GM18909 (cell line): ENCODE results near the gene HTATIP2.
"Not testable (repeated sequence)": the region's sequence is repeated elsewhere in the genome, so short reads cannot be mapped to it uniquely, and the experiment has no call there.

Experiments
- ATAC-seq: cut with Tn5 transposase; IDR thresholded peaks from one replicate; pipeline ENCODE4 v1.9.1; 2021; ENCODE audit warnings: mild to moderate bottlenecking; ENCODE audit not compliant: unreplicated experiment, poor library complexity

Gene HTATIP2

DNA sequence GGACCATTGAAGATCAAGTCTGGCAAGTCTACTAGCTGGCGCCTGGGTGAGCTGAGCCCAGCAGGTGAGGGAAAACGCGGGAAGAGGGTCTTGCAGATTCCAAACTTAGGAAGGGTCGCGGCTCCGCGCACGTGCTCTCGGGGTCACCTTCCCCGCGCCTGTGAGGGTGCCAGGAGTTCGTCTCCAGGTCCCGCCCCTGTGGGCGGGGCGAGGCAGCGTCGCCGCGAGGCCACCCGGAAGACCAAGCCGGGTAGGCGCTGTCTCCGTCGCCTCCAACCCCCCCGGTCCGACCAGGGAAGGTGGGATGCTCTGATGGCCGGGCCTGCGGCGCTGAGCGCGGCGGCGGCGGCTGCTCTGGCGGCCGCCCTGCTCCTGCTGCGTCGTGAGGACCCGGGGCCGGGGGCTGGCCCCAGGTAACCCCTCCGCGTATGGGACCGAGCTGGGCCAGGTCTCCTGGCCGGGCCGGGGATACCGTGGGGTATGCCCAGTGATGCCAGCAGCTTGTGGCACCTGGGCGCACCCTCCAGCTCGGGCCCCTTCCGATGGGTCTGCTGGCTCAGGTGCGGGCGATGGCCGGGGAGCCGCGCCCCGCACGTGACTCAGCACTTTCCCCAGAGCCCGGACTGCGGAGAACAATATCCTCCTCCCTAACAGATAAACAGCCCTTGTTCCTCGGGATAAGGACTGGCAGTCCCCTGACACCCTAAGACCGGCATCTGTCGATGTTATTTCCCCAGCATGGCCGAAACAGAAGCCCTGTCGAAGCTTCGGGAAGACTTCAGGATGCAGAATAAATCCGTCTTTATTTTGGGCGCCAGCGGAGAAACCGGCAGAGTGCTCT, at the start of gene HTATIP2:
HTATIP2 (plus strand) TSS at position 215 of the 841 bp plus-strand sequence; CDS start at position 739, 524 bp downstream.
- peak; percentile 93 for ATAC-seq

DNA sequence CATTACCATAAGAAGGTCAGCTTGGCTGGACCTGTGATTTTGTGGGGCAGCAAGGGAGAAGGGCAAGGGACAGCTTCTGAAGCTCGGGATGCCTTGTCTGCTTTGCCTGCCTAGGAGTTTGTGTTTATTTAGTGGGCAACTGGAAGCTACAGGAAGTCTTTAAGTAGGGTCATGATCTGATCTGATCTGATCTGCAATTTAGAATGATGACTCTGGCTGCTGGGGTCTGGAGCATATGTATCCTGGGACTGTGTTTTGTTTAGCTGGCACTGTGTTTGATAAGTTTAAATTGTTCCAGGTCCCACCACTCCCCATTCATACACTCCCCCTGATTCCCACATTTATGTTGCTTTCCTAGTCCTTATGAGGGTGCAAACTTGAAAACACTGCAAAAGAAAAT, 47.7 kb upstream of the HTATIP2 start:
- no peak for ATAC-seq

DNA sequence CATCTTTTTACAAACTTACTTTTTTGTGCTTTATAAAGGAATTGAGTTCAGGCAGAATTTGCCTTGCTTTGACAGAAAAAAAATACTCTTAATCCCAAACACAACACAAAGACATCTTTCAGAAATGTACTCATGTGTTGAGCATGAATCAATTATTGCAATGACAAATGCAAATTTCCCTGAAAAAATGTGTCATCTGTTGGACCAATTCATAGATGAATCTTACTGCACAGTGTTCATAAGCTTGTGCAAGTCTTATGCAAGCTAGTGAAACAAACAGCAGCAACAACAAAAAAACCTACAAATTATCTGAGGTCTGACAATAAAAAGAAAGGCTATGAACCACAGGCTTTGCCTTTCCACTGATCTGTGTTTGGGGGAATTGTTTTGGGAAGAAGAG, 42.3 kb upstream of the HTATIP2 start:
- ATAC-seq: no peak

DNA sequence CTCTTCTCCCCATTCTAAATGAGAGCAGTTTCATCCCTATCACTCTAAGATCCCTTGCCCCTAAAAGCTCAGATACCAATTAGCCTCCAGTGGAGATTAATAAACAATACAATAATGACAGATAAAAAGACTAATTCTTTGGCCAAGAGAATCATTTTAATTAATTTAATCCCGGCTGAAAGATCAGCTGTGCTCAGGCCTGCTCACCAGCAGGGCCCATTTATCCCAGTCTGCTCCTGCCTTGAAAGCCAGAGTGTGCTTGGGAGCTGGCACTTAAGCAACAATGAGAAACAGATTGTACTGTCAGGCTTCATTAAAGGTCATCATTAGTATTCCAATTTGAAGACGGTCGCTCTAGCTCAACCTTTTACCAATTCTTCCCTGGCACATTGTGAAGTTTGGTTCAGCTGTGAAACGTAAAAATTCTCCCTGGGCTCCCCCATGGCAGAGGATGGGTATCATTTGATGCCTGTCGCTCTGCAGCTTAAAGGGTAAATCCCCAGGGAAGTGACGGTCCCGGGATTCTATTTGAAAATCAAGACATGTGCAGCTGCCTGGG, 36.1 kb upstream of the HTATIP2 start:
- ATAC-seq: no peak

DNA sequence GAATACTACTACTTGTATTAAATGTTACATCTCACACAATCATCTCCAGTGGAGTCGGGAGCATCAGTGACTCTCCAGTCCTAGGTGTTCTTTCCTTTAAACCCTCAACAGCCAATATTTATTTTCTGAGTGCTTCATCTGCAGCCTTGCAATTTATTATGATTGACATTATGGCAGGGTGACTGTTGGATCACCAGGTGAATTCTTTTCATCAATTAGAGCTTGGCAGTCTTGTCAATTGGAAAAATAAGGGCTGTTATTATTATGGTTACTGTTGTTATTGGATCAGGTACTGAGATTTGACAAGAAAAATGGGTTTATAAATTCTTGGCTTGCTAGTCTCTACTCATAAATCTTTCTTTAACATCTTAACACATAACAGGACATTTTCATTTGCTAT, 27.5 kb upstream of the HTATIP2 start:
- no peak for ATAC-seq

DNA sequence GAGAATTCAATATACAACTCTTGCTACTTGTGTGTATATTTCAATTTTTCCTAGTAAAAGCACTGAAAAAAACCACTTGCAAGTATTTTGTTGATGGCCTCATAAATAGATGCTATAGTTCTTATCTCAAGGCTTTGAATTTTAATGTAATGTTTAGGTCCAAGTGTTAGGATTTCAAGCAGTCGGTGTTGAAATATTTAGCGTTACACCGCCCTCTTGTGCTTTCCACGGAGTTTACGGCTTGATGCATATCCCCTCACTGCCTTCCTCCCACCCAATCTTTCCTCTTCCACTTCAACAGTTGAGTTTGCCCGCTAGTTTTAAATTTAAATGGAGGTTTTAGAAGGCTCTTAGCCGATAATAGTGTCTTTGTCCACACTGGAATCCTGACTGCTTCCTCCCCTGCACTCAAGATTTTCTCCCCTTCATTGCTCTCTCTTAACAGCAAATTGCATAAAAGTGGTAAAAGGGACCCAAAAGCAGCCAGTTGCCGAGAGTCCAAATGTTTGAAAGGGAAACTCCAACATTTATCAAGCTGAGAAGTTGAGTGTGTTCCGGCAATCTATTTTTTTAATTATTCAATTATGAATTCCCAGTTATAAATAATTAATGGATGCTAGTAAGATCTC, 25.9 kb upstream of the HTATIP2 start:
- no peak for ATAC-seq

DNA sequence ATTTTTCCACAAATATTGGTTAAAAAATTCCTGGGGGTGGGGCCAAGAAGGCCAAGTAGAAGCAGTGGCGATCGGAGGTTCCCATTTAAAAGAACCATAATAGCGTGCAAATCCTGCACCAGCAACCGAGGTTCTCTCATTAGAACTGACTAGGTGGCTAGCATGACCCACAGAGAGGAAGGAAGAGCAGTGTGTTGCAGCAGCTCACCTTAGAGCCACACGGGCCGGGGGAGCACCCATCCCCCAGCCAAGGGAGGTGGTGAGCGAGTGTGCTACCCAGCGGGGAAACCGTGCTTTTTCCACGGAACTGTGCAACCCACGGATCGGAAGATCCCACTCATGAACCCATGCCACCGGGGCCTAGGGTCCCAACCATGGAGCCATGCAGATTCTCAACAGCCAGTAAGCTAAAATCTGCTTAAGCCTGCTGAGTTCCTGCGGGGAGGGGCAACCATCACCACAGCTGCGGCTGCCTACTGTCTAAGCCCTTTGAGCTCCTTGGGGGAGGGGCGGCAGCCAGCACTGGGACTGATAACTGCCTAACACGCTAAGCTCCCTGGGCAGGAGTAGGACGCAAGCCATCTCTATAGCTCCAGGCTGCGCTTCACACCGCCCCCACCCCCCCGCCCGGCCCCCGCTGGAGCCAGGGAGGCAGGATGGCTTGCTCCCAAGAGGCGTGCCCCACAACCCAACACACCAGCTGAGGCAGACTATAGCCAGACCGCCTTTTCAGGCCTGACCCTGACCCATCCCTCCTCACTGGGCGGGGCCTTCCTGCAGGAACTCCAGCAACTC, 21.0 kb upstream of the HTATIP2 start:
- ATAC-seq: no peak

DNA sequence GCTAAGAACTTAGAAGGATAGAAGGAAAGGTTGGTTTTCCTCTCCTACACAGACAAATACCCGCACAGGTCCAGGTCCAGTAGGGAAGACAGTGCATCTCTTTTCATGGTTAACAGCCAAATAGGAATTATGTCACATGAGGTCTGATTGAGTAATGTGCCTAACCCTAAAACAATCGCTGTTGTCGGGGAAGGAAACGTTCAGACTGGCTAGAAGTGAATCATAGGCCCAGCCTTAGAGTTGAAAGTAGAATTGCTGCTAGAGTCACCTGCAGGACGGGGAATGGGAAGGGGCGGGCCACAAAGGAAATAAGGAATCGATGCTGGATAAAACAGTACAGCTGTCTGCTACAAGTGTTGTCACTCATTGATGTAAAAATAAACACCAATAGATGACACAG, 12.4 kb upstream of the HTATIP2 start:
- ATAC-seq: no peak

DNA sequence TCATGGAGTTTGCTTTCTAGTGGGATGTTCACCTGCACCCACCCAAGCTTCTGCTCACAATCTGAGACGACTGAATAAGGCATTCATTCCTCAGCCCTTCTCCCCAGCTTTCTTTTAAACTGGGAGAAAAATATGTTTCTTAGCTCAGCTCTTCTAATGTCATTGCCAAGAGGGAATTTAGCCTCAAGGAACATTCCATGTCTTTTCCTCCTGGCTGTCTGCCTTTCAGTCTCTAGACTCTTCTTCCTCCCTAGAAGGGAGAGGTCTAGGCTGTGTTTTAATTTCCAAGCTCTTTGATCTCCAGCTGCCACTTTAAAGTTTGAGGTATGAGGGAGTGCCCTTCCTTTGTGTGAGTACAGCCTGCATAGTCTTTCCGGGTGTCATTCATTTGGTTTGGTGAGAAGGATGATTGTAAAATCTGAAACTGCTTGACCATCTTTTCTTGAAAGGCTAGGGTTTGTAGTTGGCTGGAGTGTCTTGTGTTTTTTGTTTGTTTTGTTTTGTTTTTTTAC, 11.7 kb upstream of the HTATIP2 start:
- no peak for ATAC-seq

DNA sequence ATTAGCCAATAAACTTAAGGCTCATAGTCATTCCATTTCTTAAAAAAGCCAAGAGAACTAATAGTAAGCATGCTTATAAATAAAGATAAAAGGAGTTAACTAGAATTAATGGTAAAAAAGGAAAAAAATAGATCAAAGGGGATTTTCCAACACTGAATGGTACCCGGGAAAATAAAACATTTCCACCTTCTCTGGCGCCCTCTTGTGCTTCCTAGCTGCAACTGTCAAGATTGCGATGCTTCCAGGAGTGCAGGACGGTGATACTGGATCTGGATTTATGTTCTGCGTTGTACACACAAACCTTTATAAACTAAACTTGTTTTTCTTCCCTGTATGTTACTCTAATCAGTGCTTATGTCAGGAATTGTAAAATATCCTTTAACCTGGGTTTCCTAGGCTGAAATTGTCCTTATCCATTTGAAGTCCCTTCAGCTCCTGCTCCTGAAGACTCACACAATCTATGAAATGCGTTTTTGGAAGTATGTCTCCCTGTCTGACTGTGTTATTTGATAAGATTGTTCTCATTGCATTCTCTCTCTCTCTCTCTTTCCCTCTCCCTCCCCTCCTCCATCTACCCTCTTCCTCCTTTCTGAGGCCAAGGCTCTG, 9.6 kb upstream of the HTATIP2 start:
- ATAC-seq: no peak

DNA sequence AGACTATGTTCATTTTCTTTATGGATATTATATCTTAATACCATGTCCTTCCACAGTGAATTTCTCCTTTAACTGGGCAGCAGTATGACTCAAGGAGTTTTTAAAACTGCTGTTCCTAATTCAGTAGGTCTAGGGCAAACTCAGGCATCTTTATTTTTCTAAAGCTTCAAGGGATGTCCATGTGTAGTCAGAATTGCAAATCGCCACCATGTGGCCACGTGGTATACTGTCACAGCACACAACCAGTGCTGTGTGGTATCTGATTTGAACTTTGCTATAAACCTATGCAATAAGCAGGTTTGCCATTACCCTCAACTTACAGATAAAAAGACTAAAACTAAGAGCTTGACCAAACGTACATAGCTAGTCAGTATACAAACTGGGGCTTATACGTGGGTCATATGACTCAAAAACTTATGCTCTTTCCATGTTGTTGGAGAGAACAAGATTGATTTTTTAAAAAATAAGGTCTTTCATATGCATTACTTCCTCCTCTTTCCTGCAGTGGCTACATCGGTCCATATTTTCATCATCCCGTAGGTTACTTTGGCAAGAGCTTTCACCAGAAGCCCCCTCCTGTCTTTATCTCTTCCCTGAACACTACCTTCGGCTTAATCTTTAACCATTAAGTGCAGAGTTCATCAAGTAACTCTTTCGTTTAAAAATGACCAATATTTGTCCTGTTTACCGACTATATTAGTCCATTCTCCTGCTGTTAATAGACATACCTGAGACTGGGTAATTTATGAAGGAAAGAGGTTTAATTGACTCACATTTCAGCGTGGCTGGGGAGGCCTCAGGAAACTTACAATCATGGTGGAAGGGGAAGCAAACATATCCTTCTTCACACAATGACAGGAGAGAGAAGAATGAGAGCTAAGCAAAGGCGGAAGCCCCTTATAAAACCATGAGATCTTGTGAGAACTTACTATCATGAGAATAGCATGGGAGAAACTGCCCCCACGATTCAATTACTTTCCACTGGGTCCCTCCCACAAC, 8.0 kb upstream of the HTATIP2 start:
- ATAC-seq: peak; percentile 88

DNA sequence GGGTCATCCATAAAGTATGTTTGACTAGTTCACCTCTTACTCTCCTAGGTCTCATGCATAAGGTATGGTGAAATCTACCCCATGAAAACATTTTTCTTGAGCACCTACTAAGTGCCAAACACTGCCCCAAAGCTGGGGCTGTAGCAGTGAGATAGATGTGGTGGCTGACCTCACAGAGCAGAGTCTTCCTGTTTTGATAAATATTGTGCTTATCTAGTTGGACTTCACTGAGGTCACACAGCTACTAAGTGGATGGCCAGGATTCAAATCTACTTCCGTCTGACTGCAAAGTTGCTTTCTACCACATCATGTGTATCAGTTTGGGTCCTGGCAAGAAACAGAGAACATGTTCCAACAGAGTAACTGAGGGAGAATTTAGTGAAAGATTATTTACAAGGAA, 6.4 kb upstream of the HTATIP2 start:
- ATAC-seq: no peak

DNA sequence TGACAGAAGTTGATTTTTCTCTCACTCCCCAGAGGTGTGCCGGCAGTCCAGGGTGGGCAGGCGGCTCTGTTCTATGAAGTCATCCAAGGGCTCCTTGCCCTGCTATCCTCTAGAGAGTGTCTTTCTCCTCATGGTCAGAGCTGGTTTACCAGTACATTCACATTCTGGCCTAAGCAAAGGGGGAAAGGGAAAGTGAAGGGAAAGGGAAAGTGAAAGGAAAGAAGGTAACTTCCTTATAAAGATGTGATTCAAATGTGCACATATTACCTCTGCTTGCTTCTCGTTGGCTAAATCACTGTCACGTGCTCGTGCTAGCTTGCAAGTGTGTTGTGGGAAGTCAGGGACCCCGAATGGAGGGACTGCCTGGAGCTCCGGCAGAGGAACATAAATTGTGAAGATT, 2.9 kb upstream of the HTATIP2 start:
- peak; percentile 49 for ATAC-seq

DNA sequence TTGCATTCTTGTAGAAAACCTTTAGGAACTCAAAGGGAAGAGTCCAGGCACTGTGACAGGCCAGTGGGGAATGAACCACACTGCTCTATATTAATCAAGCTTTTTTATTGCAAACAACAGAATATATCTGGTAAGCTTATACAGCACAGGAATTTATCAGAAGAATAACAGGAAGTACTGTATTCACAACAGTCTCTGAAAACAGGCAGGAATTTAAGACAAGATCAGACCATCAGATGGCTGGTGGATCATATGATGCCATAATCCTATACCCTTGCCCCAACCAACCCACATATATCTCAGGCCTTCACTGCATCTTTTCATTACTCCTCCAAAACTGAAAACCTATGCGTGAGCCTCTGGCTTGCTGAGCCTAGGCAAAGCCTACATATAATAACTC, 1.0 kb upstream of the HTATIP2 start:
- ATAC-seq: no peak

DNA sequence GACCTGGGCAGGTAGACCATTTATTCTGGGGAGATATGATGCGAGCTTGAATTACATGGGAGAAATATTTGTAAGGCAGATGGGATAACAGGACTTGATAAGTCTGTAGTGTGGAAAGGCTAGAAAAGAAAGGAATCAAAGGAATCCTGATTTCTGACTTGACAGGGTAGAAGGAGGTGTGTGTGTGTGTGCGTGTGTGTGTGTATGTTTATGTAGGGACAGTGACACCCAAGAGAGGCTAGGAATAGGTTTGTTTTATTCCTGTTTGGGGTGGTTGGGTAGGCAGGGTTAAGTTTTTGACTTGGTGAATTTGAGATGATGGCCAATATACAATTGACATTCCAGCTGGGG, 390 bp upstream of the HTATIP2 start:
- peak; percentile 18 for ATAC-seq

DNA sequence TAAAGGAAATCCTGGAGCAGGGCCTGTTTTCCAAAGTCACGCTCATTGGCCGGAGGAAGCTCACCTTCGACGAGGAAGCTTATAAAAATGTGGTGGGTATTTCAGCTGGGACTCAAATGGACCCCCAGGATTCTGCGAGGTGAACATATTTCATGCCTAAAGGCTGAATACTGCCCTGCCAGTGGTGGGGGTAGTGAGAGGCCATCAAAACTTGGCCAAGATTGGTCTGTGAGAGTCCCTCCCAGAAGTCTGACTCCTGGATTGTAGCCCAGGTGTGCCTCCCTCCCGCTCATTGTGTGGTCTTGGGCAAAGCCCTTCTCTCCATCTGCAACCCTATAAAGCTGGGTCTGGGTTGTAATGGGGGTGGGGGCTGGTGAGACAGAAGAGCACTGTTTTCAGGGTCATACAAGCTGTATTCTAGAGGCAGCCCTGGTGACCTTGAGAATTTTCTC, 853 bp downstream of the HTATIP2 start:
- ATAC-seq: no peak

DNA sequence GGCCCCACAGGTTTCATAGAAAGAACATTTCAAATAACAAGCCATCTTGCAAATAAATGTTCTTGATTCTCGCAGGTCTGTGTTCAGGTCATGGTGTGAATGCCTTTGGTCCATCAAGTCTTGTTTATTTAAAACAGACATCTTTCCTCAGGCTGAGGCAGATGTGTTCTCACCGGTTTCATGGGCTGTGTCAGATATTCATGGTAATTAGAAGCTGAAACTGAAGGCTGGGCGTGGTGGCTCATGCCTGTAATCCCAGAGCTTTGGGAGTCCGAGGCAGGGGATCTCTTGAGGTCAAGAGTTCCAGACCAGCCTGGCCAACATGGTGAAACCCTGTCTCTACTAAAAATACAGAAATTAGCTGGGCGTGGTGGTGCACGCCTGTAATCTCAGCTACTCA, 2.0 kb downstream of the HTATIP2 start:
- ATAC-seq: not testable (repeated sequence)

DNA sequence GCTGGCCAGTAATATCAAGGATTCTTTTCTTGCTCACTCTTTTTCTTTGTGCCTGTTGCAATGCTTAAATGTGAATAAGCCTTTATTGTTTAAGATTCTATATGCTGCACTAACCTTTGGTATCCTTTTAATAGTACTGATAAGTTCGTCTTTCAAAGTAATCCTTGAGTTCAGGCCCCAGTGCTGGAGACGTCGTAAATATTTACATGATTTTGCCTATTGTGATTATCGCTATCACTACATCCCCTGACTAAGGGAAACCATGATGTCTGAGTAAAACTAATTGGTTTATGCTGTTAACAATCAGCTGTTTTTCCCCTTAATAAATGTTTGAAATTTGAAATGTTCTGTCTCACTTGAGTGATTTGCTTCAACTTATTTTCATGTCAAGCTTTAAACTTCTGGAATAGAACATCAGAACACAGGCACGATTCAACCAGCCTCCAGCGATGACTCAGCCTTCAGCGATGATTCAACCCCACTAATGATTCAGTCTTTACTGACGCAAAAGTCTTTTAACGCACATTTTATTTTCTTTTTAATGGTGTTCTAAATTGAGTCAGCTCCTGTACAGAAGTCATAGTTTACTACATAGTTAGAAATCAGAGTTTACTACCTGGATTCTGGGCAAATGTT, 3.9 kb downstream of the HTATIP2 start:
- ATAC-seq: no peak

DNA sequence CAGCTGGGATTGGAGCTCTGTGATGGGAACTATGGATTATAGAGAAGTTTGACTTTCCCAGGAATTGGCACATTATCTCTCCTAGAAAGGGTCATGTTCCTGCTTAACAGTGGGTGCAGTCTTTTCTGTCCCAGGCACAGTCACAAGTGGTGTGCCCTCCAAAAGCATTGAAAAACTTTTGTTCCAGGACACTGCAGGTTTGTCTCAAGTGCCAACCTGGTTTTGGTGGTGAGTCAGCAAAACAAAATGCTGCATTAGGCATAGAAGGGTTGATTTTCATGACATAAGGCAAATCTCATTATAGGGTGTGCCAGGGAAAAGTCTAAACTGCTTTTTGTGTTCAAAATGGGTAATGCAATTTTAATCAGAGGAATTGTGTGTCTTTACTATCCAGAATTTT, 4.9 kb downstream of the HTATIP2 start:
- no peak for ATAC-seq
